Ureter (tissue), 1 donor: ENCODE data around the gene PXDN. TPM values are rescaled to one million over a fixed set of nuclear protein-coding genes. Genes with fewer than 3 reads are reported as not detected.

Source experiments
- DNase-seq: peaks from one replicate; pipeline ENCODE4 v3.0.0-alpha.2; 2020; ENCODE audit warnings: low spot score
- total RNA-seq: library from RNA; stranded (reverse); gene quantifications from one replicate; pipeline ENCODE4 v1.2.4, GENCODE V29; 2023
- donor health status: DM: yes; HTN: yes; CAD: no.

PXDN gene
- total RNA-seq, 1 donor from 2014 or later: 20.2 TPM

DNA sequence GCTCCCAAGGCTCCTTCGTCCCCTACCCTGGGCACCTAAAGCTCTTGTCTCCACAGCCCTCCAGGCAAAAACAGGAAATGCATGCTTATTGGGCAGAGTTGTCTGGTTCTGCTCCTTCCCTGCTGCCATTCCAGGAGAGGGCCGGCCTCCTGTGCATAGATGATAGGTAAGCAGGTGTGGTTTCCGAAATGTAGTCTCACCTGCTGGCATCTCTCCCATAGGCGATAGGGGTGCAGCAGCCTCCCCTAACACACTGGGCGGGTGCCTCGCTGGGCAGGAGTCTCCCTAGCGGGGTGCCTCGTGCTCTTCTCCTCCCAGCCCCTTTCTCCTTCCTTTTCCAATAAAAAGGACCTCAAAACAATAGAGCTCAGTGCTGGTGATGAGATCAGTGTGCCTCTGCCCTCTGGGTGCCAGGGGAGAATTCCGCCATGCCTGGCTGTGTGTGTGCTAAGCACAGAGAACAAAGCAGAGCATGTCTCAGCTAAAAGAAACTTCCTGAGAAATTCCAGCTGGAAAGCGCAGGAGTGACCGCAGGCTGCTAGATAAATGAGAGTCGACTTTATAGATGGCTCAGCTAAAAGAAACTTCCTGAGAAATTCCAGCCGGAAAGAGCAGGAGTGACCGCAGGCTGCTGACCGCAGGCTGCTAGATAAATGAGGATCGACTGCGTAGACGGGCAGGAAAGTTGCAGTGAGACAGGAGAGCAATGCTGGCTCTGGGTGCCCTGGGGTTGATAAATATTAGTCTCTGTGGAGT is 11.3 kb upstream of the PXDN start:
- DNase-seq: no peak

- DNase-seq: no peak
These were observed 10.3 kb upstream of the PXDN start for GRCh38 chr2:1754461-1755170.

DNA sequence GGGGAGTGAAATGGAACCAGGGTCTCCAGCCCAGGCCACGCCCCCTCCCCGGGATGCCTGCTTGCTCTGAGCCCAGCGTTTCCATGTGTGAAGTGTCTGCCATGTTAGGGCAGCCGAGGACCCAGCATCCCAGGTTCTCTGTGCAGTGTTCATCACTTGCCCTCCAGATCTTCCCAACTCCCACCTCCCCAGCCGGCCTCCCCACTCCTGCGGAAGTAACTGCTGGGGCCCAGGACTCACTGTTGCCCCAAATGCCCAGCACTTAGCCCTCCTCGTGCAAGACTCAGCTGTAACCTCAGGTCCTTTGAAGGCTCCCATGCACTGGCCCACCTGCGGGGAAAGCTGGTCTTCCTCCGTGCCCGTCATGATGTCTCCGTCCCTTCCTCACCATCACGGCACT is 9.7 kb upstream of the PXDN start:
- no peak for DNase-seq

DNA sequence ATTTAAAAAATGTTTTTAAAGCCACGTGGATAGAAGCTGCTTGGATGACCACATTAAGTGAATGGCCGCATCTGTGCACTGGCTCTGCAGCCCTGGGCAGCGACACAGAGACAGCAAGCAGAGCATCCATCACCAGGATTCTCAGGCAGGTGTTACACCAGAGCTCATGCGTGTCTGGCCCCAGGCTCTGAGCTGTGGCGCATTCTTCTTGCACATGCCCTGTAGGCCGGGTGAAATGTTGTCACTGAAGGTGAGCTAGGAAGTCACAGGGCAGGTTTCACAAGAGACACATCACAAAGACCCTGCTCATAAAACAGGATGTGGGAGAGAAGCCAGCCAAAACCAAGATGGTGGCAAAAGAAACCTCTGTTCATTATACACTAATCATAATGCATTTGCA is 8.4 kb upstream of the PXDN start:
- DNase-seq: no peak

DNA sequence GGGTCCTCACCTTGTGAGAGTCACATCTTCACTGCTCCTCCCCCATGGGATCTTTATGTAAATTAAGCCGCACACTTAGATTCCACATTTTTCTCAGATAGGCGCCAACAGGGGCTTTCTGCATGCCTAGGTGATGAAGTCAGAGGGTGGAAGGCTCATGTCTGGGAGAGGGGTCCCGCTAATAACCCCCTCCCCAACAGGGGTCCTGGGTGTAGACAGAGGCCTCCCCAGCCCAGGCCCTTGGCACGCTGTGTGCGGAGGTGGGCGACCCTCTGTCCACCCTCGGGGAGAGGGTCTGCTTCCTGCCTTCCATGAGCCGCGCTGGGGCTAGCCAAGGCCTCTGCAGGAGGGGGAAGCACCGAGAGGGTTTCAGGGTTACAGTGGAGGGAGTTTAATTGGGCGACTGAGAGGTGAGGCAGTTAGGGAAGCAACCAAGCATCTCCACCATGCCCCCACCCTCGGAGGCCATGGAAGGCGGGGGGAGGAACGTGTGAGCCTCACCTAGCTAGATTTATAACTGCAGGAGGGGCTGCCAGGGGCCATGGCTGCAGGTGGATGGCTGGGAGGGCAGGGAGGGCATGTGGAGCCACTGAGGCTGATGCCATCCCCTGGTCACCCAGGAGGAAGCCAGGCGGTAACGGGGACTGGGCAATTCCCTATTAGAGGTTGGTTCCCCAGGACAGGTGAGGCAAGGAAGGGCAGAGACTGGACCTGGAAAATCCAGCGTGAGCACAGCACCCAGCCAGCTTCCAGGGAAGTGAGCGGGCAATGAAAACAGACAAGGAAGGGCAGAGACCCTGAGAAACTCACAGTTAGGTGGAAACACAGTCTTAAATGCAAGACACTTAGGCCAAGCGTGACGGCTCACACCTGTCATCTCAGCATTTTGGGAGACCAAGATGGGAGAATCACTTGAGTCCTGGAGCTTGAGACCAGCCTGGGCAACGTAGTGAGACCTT is 7.7 kb upstream of the PXDN start:
- no peak for DNase-seq

DNA sequence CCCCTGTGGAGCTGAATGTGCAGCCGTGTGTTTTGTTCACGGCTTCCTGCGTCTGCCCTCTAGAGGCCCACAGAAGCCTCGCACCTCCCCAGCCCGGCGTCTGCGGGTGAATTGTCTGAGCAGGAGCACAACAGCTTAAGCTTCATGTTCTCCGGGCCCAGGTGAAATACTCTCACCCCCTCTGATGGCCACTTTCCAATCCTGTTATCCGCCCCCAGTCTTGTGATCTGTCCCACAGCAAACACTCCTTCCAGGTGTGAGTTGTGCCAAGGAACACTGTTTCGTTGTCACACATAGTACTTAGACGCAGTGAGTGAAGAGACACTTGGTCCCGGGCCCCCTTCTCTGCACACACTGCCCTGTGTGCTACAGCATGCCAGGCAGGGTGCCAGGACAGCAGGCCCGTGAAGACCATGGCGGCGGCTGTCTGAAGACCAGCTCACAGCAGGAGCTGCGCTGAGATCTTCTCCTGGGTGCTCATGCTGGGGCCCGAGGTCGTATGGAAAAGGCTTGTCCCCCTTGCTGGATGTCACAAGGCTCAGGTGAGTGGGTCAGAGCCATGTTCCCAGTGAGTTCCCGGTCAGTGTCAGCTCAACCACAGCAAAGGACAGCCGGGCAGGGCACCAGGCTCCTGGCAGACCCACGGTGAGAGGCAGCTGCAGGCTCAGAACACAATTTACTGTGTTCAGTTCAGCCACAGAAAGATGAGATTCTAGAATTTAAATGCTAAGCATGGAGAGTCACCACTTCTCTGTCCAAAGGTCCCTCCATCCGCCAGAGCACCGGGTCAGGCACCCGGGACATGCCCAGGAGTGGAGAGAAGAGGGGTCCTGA is 6.8 kb upstream of the PXDN start:
- DNase-seq: peak; percentile 77

DNA sequence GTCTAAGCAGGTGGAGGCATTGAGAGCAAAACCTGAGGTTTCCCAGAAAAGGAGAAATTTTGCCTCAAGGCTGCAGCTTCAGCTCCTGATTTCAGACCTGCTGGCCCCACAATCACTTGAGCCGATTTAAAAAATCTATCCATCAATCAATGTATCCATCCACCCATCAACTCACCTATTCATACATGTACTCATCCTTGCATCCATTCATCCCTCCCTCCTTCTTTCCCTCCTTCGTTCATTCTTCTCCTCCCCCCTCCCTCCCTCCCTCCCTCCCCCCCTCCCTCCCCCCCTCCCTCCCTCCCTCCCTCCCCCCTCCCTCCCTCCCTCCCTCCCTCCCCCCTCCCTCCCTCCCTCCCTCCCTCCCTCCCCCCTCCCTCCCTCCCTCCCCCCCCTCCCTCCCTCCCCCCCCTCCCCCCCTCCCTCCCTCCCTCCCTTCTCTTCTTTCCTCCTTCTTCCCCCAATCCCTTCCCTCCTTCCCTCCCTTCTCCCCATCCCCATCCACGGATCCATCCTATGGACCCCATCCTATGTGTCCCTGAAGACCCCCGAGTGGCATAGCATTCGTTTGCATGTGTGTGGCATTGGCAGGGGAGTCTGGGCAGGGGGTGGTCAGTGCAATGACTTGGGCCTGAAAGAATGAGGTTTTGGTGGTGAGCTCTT is 6.1 kb upstream of the PXDN start:
- peak; percentile 12 for DNase-seq

- peak; percentile 19 for DNase-seq
These were observed 5.3 kb upstream of the PXDN start for GRCh38 chr2:1749489-1750119.

DNA sequence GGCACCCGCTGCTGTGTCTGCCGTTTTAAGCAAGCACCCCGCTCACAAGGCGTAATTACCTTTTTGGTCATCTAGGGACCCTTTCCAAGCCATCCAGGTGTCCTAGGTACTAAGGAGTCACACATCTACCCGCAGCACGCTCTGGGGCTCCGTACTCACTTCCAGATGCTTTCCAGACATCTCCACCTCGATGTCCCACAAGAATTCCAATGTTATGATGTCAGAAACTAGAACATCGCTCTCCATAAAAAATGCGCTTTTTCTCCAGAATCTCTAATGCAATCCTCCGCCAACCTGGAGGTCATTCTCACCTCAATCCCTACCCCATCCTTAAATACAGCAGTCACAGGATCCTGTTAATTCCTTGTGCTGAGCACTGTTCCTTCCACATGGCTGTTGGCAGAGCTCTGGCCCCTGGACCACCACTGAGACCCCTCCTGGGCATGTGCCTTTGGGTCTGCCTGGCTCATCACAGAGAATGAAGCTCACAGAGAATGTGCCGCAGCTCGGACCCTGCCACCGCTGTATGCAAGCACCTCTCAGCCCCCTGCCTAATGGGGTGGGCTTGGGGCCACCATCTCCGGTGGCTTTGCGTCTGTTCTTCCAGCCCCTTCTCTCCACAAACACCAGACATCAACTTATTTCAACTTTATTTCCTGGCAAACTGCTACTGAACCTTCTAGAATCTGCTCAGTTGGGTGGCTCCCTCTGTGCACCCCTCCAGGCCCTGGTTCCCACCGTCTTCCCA is 4.6 kb upstream of the PXDN start:
- DNase-seq: peak; percentile 26

GRCh38 chr2:1748176-1748740 is 3.9 kb upstream of the PXDN start:
- DNase-seq: peak; percentile 19

DNA sequence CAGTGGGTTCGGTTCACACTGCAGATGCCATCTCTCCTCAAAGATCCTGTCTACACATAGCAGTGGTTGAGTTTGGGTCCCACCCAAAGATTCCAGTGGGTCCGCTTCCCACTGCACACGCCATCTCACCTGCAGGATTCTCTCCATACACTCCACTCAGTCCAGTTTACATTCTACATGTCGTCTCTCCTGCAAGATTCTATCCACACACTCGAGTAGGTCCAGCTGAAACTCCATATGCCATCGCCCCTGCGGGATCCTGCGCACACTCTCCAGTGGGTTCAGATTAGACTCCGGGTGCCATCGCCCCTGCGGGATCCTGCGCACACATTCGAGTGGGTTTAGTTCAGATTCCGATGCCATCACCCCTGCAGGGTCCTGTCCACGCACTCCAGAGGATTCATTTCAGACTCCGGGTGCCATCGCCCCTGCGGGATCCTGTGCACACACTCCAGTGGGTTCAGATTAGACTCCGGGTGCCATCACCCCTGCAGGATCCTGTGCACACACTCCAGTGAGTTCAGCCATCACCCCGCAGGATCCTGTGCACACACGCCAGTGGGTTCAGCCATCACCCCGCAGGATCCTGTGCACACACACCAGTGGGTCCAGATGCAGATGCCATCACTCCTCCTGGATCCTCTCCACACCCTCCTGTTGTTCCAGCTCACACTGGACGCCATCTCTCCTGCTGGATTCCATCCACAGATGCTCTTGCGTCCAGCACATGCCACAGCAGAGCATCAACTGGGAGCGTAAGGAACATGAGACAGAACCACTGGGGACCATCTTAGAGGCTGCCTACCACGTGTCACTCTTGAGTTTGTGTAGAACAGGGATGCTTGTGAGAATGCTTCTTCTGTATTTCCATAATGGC is 3.0 kb upstream of the PXDN start:
- DNase-seq: peak; percentile 35

GRCh38 chr2:1746174-1747064 is 2.1 kb upstream of the PXDN start:
- peak; percentile 27 for DNase-seq

DNA sequence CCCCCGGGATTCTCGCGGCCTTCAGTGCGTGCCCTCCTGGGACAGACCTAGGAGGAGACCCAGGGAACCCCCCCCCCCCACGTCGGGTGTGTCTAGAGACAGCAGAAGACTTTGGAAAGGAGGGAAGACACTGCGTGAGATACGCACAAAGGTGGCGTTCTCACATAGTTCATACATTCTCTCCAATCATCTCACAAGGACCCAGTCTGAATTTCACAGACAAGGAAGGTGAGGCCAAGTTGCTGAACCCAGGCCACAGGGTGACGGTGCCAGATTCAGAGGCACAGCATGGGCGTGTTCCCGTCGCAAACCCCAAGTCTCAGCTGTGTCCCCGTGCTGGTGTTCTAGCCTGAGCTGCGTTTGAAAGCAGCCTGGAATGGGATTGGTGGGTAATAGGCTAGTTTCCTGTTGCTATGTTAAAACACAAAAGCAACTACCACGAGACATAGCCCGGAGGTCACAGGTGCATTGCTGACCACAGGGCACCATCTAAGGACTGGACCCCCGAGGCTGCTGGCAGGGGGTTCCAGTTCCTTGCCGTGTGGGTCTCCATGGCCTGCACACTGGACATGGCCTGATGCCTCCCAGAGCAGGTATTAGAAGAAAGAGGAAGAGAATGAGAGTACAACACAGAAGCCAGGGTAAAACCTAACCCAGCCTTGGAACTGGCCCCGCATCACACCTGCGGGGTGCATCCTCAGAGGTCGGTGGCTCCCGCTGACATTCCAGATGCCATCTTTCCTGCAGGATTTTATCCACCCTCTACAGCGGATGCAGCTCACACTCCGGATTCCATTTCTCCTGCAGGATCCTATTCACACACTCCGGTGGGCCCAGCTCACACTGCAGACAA is 1.1 kb upstream of the PXDN start:
- DNase-seq: peak; percentile 24

- DNase-seq: no peak
These were observed 217 bp downstream of the PXDN start for GRCh38 chr2:1744151-1744445.

GRCh38 chr2:1743396-1744150 is 742 bp downstream of the PXDN start:
- DNase-seq: peak; percentile 50
